ENCODE results near the gene SALL2. TPM values are rescaled to one million over a fixed set of nuclear protein-coding genes. Genes with fewer than 3 reads are reported as not detected.

The SALL2 gene
- total and polyA plus RNA-seq, 9 donors = 11.9 to 38.8 (median 25.9) TPM

DNA sequence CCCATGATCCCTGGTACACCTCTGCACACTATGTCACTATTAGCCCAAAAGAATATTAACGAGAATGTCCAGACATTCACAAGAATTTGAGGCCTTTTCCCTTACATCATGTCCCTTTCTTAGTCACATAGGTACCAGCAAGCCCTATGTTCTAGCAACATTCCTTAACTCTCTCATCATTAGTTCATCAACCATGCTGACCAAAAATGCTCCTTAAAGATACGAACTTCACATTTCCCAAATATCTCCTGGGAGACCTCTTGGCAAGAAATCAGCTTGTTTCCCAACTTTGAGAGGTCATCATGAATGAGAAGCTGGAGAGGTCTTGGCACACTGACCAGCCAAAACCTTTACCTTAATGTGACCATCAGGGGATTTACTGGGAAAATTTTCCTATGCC, 4.6 kb downstream of the SALL2 start:
- no peak for DNase-seq
- H3K4me3 ChIP-seq = no peak overlapping the region
- no peaks in the 10 kb centered on the region for H3K27me3 ChIP-seq
- intact Hi-C loops (cut with DNase I) = no loop called here
- TF ChIP-seq POLR2A (IDR thresholded peaks at IDR 0.05) (no peak), EP300 (IDR thresholded peaks at IDR 0.05) (no peak)
- TF ChIP-seq, protein P1, sequence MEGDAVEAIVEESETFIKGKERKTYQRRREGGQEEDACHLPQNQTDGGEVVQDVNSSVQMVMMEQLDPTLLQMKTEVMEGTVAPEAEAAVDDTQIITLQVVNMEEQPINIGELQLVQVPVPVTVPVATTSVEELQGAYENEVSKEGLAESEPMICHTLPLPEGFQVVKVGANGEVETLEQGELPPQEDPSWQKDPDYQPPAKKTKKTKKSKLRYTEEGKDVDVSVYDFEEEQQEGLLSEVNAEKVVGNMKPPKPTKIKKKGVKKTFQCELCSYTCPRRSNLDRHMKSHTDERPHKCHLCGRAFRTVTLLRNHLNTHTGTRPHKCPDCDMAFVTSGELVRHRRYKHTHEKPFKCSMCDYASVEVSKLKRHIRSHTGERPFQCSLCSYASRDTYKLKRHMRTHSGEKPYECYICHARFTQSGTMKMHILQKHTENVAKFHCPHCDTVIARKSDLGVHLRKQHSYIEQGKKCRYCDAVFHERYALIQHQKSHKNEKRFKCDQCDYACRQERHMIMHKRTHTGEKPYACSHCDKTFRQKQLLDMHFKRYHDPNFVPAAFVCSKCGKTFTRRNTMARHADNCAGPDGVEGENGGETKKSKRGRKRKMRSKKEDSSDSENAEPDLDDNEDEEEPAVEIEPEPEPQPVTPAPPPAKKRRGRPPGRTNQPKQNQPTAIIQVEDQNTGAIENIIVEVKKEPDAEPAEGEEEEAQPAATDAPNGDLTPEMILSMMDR (IDR thresholded peaks at IDR 0.05) = no peak
- peaks cover 4% of the 10 kb centered on the region for H3K4me1 ChIP-seq (ENCODE audit: insufficient read depth)
- no peak overlapping the region for H3K27ac ChIP-seq
- WGBS, 3 donors = 62 to 73% (median 70%) methylated on average over 2 of the region's 2 CpGs
- H3K36me3 ChIP-seq = no peaks in the 10 kb centered on the region
- no peaks in the 10 kb centered on the region for H3K9me3 ChIP-seq

DNA sequence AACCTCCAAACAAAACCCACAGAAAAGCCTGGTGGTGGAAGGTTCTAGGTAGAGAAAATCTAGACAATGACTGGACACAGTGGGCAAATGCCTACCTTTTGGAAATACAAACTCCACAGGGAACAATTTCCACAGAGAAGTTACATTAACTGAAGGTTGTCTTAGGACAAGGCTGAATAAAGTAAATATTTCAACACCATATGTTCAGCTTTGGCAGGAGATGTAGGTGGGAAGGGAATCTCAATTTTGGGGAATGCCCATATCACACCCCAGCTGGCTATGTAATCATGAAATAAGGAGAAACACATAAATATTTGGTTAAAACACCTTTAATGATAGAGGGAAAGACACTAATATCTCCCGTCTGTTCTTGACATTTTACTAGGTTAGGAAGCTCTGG, 5.4 kb downstream of the SALL2 start:
- 31 to 47% (median 35%) methylated on average over 1 of the region's 1 CpG for WGBS, 3 donors
- TF ChIP-seq, protein P1 (IDR thresholded peaks at IDR 0.05) = no peak

DNA sequence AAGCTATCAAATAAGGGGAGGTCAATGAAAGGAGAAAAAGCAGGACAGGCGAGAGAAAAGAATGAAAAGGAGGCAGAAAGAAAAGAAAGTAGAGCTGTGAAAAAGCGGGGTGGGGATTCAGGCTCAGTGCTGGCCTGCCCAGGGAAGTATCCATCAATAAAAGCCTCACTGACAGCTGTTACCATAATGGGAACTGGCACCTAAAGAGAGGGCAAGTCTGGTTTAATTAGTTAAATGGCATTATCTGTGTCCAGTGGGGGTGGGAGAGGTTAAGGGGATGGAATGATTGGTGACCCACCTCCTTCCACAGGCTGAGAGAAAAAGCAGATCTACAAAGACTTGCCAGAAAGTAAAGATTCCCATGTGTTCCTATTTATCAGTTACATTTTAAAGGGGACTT, 7.4 kb downstream of the SALL2 start:
- WGBS, 3 donors = 73 to 78% (median 73%) methylated on average over 2 of the region's 2 CpGs
- Histone ChIP-seq H3K27me3 (no peaks in the 10 kb centered on the region), H3K4me1 (ENCODE audit: insufficient read depth) (no peaks in the 10 kb centered on the region), H3K4me3 (no peak overlapping the region), H3K27ac (no peak overlapping the region), H3K9me3 (no peaks in the 10 kb centered on the region), H3K36me3 (no peaks in the 10 kb centered on the region)
- intact Hi-C loops (cut with DNase I) = no loop called here
- DNase-seq = no peak
- TF ChIP-seq EP300 (IDR thresholded peaks at IDR 0.05) (no peak), POLR2A (IDR thresholded peaks at IDR 0.05) (no peak)
- TF ChIP-seq, protein P1 (IDR thresholded peaks at IDR 0.05) = no peak

More for the DNA sequence above, 5.4 kb downstream of the SALL2 start:
- Histone ChIP-seq H3K27ac (no peak overlapping the region), H3K9me3 (no peaks in the 10 kb centered on the region), H3K4me3 (no peak overlapping the region), H3K27me3 (no peaks in the 10 kb centered on the region), H3K4me1 (ENCODE audit: insufficient read depth) (peaks cover 4% of the 10 kb centered on the region), H3K36me3 (no peaks in the 10 kb centered on the region)
- DNase-seq = no peak
- intact Hi-C loops (cut with DNase I) = no loop called here

DNA sequence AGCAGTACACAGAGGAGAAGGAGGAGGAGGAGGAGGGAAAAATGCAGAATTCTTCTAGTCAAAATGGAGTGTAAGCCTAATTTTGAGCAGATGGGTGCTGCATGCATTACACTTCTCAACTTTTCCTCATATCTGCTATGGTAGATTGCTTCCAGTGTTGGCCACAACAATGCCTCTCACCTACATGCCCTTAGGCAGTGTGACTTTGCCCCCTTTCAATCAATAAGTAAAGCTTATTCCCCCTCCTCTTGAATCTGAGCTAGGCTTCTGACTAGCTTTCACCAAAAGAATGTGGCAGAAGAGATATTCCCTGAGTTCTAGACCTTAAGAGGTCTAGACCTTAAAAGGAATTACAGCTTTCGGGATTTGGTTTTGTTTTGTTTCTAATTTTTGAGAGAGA, 11.8 kb downstream of the SALL2 start:
- Histone ChIP-seq H3K4me3 (no peak overlapping the region), H3K4me1 (ENCODE audit: insufficient read depth) (no peaks in the 10 kb centered on the region), H3K9me3 (no peaks in the 10 kb centered on the region), H3K27ac (no peak overlapping the region), H3K27me3 (no peaks in the 10 kb centered on the region), H3K36me3 (no peaks in the 10 kb centered on the region)
- DNase-seq = no peak
- intact Hi-C loops (cut with DNase I) = no loop called here
- 72 to 89% (median 82%) methylated on average over 1 of the region's 1 CpG for WGBS, 3 donors
- TF ChIP-seq, protein P1 (IDR thresholded peaks at IDR 0.05) = no peak
- TF ChIP-seq POLR2A (IDR thresholded peaks at IDR 0.05) = no peak
- no peak for TF ChIP-seq EP300 (IDR thresholded peaks at IDR 0.05)
